GM12864 (cell line): ENCODE results near the gene GPR132.

Experiments
- DNase-seq: peaks from one replicate; pipeline ENCODE4 v3.0.0-alpha.2; 2011; ENCODE audit warnings: low read depth
- H3K4me3 ChIP-seq: 2 replicates; pipeline ENCODE4 v1.5.1; 2011; ENCODE audit warnings: mild to moderate bottlenecking, low read depth, low read length, control low read depth
- TF ChIP-seq, protein P1 (sequence below): IDR thresholded peaks from 2 replicates; pipeline ENCODE4 v1.5.1; 2011; ENCODE audit warnings: low read depth, mild to moderate bottlenecking, moderate library complexity, low read length, control low read depth, inconsistent platforms; ENCODE audit errors: missing control alignments

Gene GPR132

GRCh38 chr14:105072892-105073719 lies 7.9 kb upstream of the GPR132 start:
- TF ChIP-seq, protein P1, sequence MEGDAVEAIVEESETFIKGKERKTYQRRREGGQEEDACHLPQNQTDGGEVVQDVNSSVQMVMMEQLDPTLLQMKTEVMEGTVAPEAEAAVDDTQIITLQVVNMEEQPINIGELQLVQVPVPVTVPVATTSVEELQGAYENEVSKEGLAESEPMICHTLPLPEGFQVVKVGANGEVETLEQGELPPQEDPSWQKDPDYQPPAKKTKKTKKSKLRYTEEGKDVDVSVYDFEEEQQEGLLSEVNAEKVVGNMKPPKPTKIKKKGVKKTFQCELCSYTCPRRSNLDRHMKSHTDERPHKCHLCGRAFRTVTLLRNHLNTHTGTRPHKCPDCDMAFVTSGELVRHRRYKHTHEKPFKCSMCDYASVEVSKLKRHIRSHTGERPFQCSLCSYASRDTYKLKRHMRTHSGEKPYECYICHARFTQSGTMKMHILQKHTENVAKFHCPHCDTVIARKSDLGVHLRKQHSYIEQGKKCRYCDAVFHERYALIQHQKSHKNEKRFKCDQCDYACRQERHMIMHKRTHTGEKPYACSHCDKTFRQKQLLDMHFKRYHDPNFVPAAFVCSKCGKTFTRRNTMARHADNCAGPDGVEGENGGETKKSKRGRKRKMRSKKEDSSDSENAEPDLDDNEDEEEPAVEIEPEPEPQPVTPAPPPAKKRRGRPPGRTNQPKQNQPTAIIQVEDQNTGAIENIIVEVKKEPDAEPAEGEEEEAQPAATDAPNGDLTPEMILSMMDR, result no peak
- no peak for DNase-seq
- no peak overlapping the region for H3K4me3 ChIP-seq

DNA sequence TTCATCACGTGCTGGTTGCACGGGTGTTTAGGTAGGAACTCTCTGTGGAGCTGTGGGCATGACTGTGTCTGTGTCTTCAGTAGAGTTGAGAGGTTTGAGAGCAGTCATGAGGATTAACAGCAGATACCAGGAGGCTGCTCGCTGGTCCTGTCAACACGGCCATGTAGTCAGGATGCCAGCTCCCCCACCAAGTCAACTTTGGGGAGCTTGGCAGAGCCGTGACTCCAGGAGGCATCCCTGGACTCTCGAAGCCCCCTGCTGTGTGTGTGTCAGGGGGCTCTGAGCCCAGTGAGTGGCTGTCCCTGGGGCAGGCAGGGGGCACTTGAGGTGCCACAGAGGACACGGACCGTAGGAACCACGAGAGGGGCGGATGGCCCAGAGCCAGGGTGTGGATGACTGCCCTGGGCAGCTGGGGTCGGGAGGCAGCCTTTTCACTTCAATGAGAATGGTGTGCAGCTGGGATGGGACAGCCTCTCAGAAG lies 7.2 kb upstream of the GPR132 start:
- DNase-seq, result no peak
- TF ChIP-seq, protein P1, result no peak

GRCh38 chr14:105071942-105072341 lies 6.7 kb upstream of the GPR132 start:
- TF ChIP-seq, protein P1, result no peak
- no peak for DNase-seq
- H3K4me3 ChIP-seq, result no peak overlapping the region

More for the DNA sequence above, 7.2 kb upstream of the GPR132 start:
- H3K4me3 ChIP-seq, result no peak overlapping the region

GRCh38 chr14:105071326-105071725 lies 6.1 kb upstream of the GPR132 start:
- DNase-seq, result no peak
- TF ChIP-seq, protein P1, result no peak
- no peak overlapping the region for H3K4me3 ChIP-seq

DNA sequence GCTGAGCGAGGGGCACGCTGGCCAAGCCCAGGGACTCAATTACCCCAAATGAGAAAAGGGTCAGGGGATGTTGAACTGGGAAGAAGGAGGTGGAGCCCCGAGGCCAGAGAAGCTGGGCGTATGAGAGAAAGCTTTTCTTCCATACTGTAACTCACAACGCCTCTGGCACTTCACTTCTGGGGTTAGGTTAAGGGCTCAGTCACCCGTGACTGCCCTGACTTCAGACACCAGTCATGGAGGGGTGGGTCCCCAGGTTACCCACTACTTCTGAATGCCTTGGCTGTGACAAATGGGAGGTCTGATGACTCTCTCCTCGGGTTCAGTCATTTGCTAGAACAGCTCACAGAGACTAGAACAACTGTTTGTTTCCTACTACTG lies 5.5 kb upstream of the GPR132 start:
- no peak for DNase-seq
- TF ChIP-seq, protein P1, result no peak
- no peak overlapping the region for H3K4me3 ChIP-seq

- peak; percentile 84 for DNase-seq
Observed at GRCh38 chr14:105069871-105070759, 4.9 kb upstream of the GPR132 start.

More at GRCh38 chr14:105069871-105070759, 4.9 kb upstream of the GPR132 start:
- TF ChIP-seq, protein P1, result no peak
- H3K4me3 ChIP-seq, result peak overlapping the region; percentile 35
